Activated CD4-positive, alpha-beta T cell treated with anti-CD3 and anti-CD28 coated beads, Interleukin-2, Interleukin-4, amounts not matched to agents 100 ng/mL and 50 ng/mL, durations not matched to agents 16 hours and 8 hours (primary cell): ENCODE measurements around the gene CDC25B.

Experiments used
- DNase-seq: peaks from one replicate; pipeline ENCODE4 v3.0.0-alpha.2; 2020; ENCODE audit warnings: low spot score

The CDC25B gene

DNA sequence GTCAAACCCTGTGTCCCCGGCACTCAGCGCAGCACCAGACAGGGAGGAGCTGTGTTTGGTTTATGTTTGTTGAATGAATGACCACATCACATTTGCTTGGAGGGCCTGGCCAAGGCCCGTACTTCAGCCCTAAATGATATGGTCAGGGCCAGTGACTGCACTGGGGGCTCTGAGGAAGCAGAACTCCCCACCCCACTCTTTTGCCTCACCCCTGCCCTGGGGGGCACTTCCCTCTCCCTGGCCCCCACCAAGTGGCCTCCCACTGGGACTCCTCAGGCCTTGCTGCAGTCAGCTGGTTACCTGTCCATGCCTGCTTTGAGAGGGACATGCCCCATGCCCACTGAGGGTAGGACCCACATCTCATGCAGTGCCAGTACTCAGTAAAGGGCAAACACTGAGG, 31.5 kb upstream of the CDC25B start:
- DNase-seq: no peak

DNA sequence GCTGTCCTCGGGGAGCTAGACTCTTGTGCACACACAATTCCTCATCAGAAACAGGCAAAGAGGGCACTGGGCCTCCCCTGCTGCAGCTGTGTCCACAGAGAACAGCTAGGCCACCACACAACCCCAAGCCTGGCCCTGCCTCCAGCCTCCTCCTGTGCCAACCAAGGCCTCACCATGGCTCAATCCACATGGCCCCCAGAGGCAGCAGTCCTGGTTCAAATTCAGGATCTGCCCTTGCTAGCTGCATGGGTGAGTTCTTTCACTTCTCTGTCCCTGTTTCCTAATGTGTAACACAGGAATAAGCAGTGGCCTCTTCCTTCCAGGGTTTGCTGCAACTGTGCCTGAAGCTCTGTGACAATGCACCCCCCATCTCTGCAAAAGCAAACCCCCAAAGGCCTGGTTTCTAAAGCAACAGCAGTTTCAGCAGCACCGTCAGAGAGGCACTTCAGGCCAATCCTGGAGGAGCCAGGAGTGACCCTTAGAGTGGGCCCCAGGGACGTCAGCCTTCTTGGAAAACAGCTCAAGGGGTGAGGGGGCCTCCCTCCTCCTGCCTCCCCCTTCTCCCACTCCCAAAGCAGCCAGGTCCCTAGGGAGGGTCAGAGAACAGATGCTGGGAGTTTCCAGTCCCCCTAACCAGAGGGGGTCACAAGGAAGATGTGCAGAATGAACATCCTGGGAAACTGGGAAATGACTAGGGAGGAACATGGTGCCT, 30.8 kb upstream of the CDC25B start:
- no peak for DNase-seq

- no peak for DNase-seq
These were observed 29.5 kb upstream of the CDC25B start for GRCh38 chr20:3766422-3767109.

DNA sequence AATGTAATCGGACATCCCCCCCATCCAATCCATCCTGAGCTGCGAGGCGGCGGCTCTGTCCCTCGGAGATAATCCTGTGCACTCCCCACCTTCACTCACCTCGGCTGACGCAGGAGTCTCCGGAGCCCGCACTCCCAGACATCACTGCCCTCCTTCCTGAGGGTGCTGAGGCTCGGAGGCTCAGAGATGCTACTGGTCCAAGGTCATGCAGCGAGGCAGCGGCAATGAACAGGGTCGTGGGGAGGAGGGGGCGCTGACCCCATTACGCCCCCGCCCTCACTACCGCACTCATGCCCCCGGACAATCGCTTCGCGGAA, 29.0 kb upstream of the CDC25B start:
- no peak for DNase-seq

GRCh38 chr20:3767427-3768341, 28.4 kb upstream of the CDC25B start, which contains the start of gene ADISSP:
ADISSP (minus strand) TSS chr20:3767753; CDS start chr20:3760100, 7,653 bp downstream.
- DNase-seq: peak; percentile 99

DNA sequence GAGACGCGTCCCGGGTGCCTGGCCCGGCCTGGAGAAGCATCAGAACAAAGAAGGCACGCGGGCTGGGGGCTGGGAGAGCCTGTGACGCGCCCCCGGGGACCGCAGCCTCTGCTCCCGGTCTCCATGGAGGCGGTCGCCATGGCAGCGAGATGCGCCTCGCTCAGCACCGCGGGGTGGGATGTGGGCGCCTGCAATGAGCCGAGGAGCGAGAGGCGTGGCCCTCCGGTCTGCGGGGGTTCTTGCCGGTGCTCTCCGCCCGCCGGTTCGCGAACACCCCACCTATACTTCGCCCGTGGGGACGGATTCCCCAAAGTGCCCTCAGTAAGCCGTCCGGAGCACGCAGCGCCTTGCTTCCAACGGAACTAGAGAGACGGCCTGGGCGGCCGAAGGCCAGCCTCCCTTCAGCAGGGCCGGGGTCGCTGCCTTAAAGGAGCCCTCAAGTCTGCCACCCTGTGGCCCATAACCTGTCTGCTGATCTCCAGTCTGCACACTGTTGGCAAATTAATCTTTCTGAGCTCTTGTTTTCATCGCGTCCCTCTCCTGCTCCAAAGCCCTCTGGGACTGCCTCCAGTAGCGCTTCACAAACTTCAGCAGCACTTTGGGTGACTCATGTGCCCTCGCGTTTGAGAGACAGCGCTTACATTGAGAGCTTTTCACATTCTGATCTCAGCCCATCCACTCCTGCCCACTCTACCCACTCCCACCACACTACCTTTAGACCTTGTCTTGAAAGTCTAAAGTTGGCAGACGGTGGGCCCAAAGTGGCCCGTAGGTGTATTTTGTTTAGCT, 27.6 kb upstream of the CDC25B start:
- peak; percentile 68 for DNase-seq

DNA sequence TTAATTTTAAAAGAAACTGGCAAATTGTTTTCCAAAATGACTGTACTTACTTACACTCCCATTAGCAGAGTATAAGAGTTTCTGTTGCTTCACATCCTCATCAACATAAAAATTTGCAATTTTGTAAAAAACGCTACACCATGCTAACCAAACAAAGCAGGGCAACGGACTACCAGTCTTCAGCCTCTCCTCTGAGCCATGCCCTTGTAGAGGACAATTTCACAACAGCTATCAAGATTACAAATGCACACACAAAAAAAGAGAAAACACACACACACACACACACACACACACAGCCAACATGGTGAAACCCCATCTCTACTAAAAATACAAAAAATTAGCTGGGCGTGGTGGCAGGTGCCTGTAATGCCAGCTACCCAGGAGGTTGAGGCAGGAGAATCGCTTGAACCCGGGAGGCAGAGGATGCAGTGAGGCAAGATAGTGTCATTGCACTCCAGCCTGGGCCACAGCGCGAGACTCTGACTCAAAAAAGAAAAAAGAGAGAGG, 24.5 kb upstream of the CDC25B start:
- no peak for DNase-seq

GRCh38 chr20:3775457-3776108, 20.5 kb upstream of the CDC25B start:
- no peak for DNase-seq

DNA sequence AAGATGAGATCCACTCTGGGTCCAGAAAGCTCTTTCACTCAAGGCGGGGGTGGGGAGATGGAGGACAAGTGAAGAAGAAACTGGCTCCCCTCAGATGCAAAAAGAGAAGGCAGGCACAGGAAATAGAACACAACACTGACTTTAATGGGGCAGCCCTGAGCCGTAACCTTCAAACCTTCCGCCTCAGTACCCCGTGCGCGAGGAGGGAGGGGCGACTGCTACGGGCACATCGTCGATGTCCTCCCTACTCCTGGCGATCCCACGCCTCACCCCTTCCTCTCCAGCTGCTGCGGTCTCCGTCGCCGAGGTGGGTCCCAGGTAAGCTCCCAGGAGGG, 18.8 kb upstream of the CDC25B start:
- DNase-seq: no peak

- no peak for DNase-seq
These were observed 18.1 kb upstream of the CDC25B start for GRCh38 chr20:3777716-3778629.

DNA sequence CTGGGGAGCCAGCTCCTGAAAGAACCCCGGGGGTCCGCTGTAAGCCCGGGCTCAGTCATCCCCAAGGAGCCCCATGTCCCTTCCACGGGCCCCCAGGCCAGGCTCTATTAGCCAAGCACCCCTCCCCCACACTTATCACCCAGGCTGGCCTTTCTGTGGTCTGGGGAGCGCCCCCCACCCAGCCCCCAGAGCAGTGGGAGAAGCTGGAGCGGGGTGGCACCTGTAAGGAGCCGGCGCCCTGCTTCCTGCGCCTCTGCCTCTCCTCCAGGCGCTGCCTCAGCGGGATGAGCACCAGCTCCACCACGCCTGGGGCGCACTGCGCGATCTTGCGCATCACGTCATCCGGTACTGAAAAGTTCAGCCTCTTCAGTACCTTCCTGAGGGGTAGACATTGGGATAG, 17.1 kb upstream of the CDC25B start:
- no peak for DNase-seq

GRCh38 chr20:3781153-3781910, 14.8 kb upstream of the CDC25B start, which contains the start of gene SPEF1:
SPEF1 (minus strand) TSS chr20:3781448; CDS start chr20:3781287, 161 bp downstream.
- DNase-seq: peak; percentile 71

- DNase-seq: no peak
These were observed 13.5 kb upstream of the CDC25B start for GRCh38 chr20:3782597-3782996.

- DNase-seq: no peak
These were observed 13.0 kb upstream of the CDC25B start for GRCh38 chr20:3783068-3783489.

GRCh38 chr20:3783511-3784195, 12.5 kb upstream of the CDC25B start:
- DNase-seq: no peak

DNA sequence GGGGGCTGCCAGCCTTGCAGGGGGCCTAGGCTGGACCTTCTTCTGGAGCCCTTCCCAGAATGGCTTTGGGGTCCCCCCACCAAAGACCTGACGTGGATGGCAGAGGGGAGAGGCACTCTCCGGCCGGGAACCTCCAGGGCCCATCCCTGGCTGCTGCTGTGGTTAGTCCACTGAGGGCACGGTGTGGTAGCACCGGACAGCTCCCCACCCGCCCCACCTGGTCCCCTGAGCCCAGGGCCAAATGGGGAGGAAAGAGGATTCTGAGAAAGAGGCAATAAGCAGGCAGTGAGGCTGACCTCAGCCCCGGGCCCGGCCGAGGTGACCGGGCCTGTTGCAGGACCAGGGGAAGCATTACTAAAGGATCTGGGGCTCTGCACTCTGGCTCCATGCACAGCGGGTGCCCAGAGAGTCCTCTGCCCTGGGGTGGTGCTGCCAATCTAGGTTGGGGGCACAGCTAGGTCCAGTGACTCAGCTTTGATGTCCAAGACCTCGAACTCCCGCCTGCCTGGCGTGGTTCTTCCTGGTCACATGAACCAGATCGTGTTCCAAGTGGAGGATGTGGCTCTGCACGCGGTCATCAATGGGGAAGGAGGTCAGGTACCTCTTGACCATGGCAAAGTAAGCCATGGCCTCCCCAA, 11.8 kb upstream of the CDC25B start:
- no peak for DNase-seq

DNA sequence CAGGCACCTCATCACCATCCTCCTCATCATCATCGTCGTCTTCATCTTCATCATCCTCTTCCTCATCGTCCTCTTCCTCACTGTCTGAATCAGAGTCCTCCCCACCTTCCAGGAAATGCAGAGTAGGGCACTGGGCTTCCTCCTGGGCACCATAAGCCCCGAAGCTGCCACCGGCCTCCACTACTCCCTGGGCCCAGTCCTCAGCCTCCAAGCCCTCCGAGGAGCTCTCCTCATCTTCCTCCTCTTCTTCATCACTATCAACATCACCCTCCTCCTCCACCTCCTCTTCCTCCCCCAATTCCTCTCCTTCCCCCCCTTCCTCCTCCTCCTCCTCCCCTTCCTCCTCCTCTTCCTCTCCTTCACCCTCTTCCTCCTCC, 11.3 kb upstream of the CDC25B start:
- no peak for DNase-seq
